Measurements from ENCODE around the gene MRPS14.
"Not testable (repeated sequence)": the region's sequence is repeated elsewhere in the genome, so short reads cannot be mapped to it uniquely, and the experiment has no call there.

MRPS14 gene

DNA sequence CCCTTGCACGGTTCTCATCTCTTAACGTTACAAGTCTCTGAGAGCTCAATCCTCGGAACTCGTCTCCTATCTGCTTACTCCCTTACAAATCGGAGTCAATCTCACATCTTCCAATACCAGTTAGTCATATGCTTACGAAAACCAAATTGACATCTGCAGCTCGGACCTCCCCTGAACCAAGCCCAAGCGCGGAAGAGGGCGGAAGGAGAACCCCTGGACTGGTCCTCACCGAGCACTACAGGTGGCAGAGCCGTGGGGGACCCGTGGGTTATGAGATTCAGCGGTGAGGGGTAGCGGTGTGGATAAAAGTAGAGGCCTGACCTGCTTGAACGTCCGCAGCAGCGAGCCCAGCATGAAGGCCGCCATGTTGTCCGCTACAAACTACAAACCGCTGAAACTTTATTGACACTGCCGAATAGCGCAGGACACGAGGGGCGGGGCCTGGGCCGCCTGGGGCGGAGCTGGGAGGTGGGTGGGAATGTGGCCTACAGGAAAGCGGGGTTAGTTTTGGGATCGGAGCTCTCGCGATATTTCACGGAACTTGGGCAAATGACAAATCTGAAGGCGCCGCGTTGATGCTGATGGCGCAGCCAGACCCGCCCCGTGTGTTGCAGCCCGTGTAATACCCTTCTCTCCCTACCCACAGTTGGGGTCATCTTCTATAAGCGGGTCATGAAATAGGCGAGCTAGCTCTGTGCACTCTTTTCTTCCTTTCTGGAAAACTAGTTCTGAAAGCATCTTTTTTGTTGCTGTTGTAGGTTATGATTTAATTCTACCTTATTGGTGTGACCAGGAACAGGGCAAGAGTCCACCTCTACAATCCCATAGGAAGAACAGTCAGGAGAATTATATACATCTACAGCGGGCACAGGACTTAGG is at the start of gene MRPS14:
Gene MRPS14 (minus strand): TSS at position 383 of the 879 bp plus-strand sequence. CDS start 17 bp downstream, at position 366.
- peak; percentile 98 for DNase-seq

DNA sequence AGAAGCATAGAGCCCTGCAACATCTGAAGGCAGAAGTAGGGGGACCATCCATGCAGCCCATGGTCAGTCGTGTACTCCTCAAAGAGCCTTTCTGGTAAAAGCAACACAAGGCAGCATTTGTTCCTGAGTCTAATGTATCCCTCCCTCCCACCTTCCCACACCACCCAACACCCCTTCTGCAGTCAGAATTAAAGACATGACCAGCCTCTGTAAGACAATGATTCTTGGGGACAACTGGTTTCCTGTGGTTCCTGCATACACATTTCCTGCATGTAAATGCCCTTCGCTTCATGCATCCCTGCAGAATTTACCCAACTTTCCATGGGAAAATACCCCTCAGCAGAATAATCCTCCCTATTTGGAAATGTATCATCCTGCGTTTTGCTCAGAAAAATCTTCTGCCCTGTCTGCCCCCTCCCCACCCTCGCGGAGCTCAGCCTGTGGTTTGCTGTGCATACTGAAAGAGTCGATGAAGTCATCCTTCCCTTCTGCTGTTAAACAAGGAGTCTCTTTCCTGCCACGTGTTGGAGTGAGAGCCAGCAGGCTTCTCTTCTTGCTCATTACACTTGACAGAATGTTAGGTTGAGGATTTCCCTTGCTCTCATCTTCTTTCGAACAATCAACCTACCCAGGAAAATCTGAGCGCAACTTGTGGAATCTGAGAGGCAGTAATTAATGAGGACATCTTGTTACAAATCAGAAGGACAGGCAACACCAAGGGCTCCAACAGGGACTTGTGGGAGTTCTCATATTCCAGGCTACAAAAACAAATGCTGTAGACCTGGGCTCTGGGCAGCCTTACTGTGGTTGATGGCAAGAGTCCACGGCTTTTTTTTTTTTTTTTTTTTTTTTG is 49.1 kb upstream of the MRPS14 start:
- peak; percentile 25 for DNase-seq

GRCh38 chr1:175071276-175071943 is 48.2 kb upstream of the MRPS14 start:
- no peak for DNase-seq

DNA sequence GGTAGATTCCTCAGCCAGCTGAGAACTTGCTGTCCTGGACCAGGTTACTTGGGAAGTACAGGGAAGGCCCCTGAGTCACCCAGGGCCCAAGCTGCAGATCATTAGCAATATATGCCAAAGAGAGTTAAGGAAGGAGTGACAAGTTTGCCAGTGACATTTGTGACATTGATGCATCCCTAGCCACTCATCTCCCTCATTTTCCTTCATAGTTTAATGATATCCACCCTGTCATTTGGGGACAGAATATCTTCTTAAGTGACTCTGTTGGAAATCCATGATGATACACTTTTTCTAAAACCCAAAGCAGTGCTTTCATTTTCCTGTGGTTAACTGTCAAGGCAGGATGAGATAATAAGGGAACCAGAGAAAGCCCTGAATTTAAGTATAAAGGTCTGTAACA is 47.6 kb upstream of the MRPS14 start:
- no peak for DNase-seq

- no peak for DNase-seq
Observed at GRCh38 chr1:175067362-175068106, 44.3 kb upstream of the MRPS14 start, which contains the start of gene TNN. Gene TNN, plus strand, starts transcription at chr1:175067833. Its CDS starts 9,586 bp downstream, at chr1:175077419.

DNA sequence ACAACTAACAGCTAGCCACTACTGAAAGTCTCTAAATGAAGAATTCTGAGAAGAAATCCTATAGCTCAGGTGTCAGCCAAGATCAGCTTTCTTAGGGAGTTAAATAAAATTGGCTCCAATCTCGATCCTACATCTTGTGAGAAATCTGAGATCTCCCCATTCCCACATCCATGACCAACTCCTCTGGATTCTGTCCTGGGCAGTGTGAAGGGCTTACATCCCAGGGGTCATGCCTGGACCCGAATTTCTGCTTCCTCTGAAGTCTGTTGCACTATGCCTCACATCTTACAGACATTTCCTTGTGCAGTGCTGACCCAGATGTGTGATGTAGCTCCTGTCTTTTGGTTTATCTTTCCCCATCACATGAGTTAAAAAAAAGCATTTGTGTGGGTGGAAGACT is 39.6 kb upstream of the MRPS14 start:
- DNase-seq, result no peak

DNA sequence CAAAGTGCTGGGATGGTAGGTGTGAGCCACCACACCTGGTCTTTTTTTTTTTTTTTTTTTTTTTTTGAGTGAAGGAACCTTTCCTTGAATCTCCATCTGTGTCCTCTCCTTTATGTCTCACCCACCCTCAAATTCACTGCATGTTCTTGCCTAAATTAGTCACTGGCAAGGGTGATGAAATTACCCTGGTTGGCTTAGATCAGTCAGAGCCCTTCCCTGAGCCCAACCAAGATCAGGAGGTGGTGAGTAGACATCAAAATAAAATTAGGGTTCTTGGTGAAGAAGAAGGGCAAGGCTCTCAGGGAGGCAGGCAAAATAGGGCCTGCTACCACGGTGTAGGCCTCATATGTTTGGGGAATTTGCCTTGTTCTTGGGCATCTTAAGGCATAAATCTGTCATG is 39.1 kb upstream of the MRPS14 start:
- DNase-seq, result no peak

- DNase-seq, result no peak
Observed at GRCh38 chr1:175054736-175055135, 31.5 kb upstream of the MRPS14 start.

DNA sequence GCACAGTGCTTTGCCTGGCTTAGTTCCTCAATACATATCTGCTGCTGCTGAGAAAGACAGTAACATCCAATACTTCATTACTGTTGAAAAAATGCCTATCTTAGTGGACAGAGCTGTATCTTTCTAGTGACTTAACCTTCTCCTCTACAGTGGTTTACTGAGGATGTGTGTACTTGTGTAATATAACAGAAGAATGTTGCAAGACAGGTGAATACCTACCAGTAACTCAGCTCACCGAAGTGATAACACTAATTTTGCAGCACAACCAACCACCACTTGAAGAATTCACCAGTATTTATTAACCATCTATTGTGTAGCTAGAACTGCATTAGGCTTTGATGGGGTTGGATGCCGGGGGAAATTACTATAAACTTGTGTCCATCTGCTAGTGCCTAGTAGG is 27.8 kb upstream of the MRPS14 start:
- DNase-seq, result no peak

DNA sequence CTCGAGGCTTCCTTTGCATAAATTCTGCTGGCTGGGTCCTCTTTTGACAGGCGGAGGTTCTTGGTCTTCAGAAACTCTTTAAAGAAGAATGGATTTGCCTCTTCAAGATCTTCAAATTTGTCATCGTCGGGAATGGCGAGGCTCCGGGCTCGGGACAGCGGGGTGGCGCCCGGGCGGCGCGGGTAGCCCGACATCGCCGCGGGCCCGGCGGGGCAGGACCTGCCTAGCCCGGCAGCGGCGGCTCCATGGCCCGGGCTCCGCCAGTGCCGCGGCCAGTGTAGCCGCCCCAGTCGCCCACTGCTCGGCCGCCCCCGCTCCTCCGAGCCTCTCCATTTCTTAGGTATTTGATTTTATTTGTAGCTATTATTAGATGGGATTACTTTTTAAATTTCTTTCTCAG is 22.3 kb upstream of the MRPS14 start:
- no peak for DNase-seq

- DNase-seq, result no peak
Observed at GRCh38 chr1:175045097-175045496, 21.9 kb upstream of the MRPS14 start.

- DNase-seq, result not testable (repeated sequence)
Observed at GRCh38 chr1:175044591-175044990, 21.4 kb upstream of the MRPS14 start.

GRCh38 chr1:175043824-175044223 is 20.6 kb upstream of the MRPS14 start:
- DNase-seq, result no peak

GRCh38 chr1:175042650-175043049 is 19.4 kb upstream of the MRPS14 start:
- DNase-seq, result no peak

DNA sequence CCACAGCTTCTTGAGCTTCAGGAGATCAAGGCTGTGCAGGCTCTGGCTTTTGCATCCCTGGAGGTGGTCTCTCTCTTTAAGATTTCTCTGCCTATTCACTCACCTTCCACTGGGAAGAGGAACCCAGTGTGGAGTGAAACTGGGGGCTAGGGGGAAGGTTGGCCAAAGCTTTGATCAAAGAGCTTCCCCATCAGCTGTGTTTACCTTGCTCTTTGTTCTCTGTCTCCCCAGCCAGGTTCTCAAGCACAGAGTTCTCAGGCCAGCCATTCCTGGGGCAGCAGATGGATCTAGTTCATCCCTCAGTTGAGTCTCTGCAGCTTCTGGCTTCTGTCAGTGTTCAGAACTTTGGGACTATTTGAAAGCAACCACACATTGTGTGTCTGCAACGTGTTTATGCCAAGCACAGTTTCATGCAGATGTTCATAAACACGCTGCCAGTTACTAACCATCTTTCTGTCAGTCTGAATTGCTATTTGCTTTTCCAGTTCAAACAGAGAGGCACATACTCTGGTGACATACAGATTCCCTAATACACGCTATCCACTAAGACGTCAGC is 17.2 kb upstream of the MRPS14 start:
- DNase-seq, result no peak

- DNase-seq, result no peak
Observed at GRCh38 chr1:175037416-175037815, 14.2 kb upstream of the MRPS14 start.

GRCh38 chr1:175036476-175036875 is 13.3 kb upstream of the MRPS14 start:
- DNase-seq, result no peak

- no peak for DNase-seq
Observed at GRCh38 chr1:175035865-175036264, 12.6 kb upstream of the MRPS14 start.

- DNase-seq, result no peak
Observed at GRCh38 chr1:175034775-175035174, 11.6 kb upstream of the MRPS14 start.

- DNase-seq, result no peak
Observed at GRCh38 chr1:175033953-175034352, 10.7 kb upstream of the MRPS14 start.

GRCh38 chr1:175024773-175025172 is 1.5 kb upstream of the MRPS14 start:
- DNase-seq, result no peak

DNA sequence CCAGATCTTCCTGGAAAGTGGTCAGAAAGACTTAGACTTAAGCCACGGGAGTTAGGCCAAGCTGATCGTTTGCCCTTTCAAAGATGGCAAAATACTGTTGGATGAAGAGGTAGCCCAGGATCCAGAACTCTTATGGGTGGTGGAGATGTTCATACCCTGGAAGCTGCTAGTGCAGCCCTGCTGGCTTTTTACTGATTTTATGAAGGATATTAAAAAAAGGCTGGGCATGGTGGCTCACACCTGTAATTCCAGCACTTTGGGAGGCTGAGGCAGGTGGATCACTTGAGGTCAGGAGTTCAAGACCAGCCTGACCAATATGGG is 657 bp upstream of the MRPS14 start:
- not testable (repeated sequence) for DNase-seq

Data from activated naive CD4-positive, alpha-beta T cell treated with anti-CD3 and anti-CD28 coated beads, Interleukin-2, amount 50 U/mL, for 16 hours (primary cell).